AG10803 (cell line): ENCODE results near the gene PIP4K2A.

Experiments
- DNase-seq: peaks from one replicate; pipeline ENCODE4 v3.0.0; 2010; ENCODE audit warnings: low read depth
- H3K4me3 ChIP-seq: 2 replicates; pipeline ENCODE4 v1.5.1; 2011; ENCODE audit warnings: mild to moderate bottlenecking, low read length, control low read depth
- CTCF ChIP-seq: conservative IDR thresholded peaks from 2 replicates; pipeline ENCODE4 v1.5.1; 2011; ENCODE audit warnings: mild to moderate bottlenecking, low read length, control low read depth, inconsistent platforms

PIP4K2A gene

GRCh38 chr10:22630234-22631174 is 83.9 kb downstream of the PIP4K2A start:
- H3K4me3 ChIP-seq = no peak overlapping the region
- no peak for TF ChIP-seq CTCF
- peak; percentile 54 for DNase-seq

- H3K4me3 ChIP-seq = no peak overlapping the region
Observed at GRCh38 chr10:22629852-22630233, 84.5 kb downstream of the PIP4K2A start.

GRCh38 chr10:22629126-22629525 is 85.3 kb downstream of the PIP4K2A start:
- no peak for TF ChIP-seq CTCF
- DNase-seq = peak; percentile 25
- no peak overlapping the region for H3K4me3 ChIP-seq

More at GRCh38 chr10:22629852-22630233, 84.5 kb downstream of the PIP4K2A start:
- TF ChIP-seq CTCF = no peak
- no peak for DNase-seq

- no peak for DNase-seq
- no peak for TF ChIP-seq CTCF
Observed at GRCh38 chr10:22628309-22628708, 86.1 kb downstream of the PIP4K2A start.

GRCh38 chr10:22626784-22627183 is 87.6 kb downstream of the PIP4K2A start:
- DNase-seq = no peak
- no peak overlapping the region for H3K4me3 ChIP-seq
- TF ChIP-seq CTCF = no peak

More at GRCh38 chr10:22628309-22628708, 86.1 kb downstream of the PIP4K2A start:
- H3K4me3 ChIP-seq = no peak overlapping the region

GRCh38 chr10:22625516-22626290 is 88.7 kb downstream of the PIP4K2A start:
- DNase-seq = no peak
- H3K4me3 ChIP-seq = no peak overlapping the region
- no peak for TF ChIP-seq CTCF
